NT2/D1 (cell line): ENCODE data around the gene GLRX.

Experiments used
- YY1 ChIP-seq: IDR thresholded peaks from 2 replicates; pipeline ENCODE4 v1.6.1; 2011; ENCODE audit not compliant: insufficient read length, insufficient read depth
- ZNF274 ChIP-seq: IDR thresholded peaks from 2 replicates; pipeline ENCODE4 v1.6.1; 2011; ENCODE audit warnings: mild to moderate bottlenecking, low read depth, low read length

DNA sequence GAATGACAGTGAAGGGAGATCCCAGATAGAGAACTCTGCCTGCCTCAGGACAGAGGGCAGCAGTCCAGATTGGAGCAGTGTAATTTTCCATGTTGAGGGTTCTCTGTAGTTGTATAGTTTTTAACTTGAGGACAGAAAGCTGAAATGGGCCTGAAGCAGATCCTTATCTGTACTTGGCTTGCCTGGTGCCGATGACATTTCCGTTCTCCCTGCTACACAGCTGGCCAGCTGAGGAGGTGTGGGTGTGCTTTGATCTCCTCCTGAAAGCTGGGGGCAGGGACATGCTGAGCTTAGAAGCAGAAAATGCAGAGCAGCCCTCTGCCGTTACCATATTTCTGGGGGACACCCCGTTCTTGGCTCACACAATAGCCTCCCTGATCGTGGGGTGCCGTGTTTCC is 10.5 kb downstream of the GLRX start:
- TF ChIP-seq ZNF274 (no peak), YY1 (no peak)
